Peyer's patch (tissue), 4 donors: ENCODE results near the gene MLPH. TPM values are rescaled to one million over a fixed set of nuclear protein-coding genes. Genes with fewer than 3 reads are reported as not detected.

Source experiments
- DNase-seq, 3 donors: peaks; one replicate each; pipeline ENCODE4 v3.0.0-alpha.2; 2017 to 2019
- H3K27ac ChIP-seq, 4 donors: fragments of 200-600 bp; sonication (generic); one replicate each; pipeline ENCODE4 v1.5.1; 2016 to 2019
- H3K27me3 ChIP-seq, 2 donors: fragments of 200-600 bp; sonication (generic); one replicate each; pipeline ENCODE4 v1.5.1; 2019
- H3K36me3 ChIP-seq, 3 donors: fragments of 200-600 bp; sonication (generic); one replicate each; pipeline ENCODE4 v1.5.1; 2016 to 2019
- H3K4me1 ChIP-seq, 4 donors: fragments of 200-600 bp; sonication (generic); one replicate each; pipeline ENCODE4 v1.5.1; 2016 to 2019
- H3K4me3 ChIP-seq, 4 donors: fragments of 200-600 bp; sonication (generic); 1 replicate in 3 of 4; 2 replicates in 1 of 4; pipeline ENCODE4 v1.5.1; 2016 to 2019; ENCODE audit warnings: mild to moderate bottlenecking in 1 of 4
- H3K9me3 ChIP-seq, 4 donors: fragments of 200-600 bp; sonication (generic); one replicate each; pipeline ENCODE4 v1.5.1; 2016 to 2019; ENCODE audit warnings: mild to moderate bottlenecking in 1 of 4
- CTCF ChIP-seq, 6 experiments: fragments of 450-650 bp in 4 of 6; fragments of 200-600 bp in 2 of 6; sonication (generic) in 1 of 6; IDR thresholded peaks; one replicate each; pipeline ENCODE4 v1.5.1; 2017 to 2019; ENCODE audit warnings: antibody characterized with exemption in 6 of 6, mild to moderate bottlenecking in 3 of 6, moderate library complexity in 1 of 6
- POLR2A ChIP-seq, 2 donors: fragments of 450-650 bp; IDR thresholded peaks; one replicate each; pipeline ENCODE4 v1.5.1; 2017; ENCODE audit warnings: antibody characterized with exemption in 2 of 2, mild to moderate bottlenecking in 2 of 2, moderate library complexity in 2 of 2
- total RNA-seq, 4 donors: library from RNA; depleted of rRNA; stranded (reverse); fragments of >200 nt; gene quantifications; one replicate each; pipeline ENCODE4 v1.1.0, GENCODE V29; 2016

The MLPH gene
- total RNA-seq, 4 donors from 2014 or later: 82.5 to 195 (median 116) TPM

DNA sequence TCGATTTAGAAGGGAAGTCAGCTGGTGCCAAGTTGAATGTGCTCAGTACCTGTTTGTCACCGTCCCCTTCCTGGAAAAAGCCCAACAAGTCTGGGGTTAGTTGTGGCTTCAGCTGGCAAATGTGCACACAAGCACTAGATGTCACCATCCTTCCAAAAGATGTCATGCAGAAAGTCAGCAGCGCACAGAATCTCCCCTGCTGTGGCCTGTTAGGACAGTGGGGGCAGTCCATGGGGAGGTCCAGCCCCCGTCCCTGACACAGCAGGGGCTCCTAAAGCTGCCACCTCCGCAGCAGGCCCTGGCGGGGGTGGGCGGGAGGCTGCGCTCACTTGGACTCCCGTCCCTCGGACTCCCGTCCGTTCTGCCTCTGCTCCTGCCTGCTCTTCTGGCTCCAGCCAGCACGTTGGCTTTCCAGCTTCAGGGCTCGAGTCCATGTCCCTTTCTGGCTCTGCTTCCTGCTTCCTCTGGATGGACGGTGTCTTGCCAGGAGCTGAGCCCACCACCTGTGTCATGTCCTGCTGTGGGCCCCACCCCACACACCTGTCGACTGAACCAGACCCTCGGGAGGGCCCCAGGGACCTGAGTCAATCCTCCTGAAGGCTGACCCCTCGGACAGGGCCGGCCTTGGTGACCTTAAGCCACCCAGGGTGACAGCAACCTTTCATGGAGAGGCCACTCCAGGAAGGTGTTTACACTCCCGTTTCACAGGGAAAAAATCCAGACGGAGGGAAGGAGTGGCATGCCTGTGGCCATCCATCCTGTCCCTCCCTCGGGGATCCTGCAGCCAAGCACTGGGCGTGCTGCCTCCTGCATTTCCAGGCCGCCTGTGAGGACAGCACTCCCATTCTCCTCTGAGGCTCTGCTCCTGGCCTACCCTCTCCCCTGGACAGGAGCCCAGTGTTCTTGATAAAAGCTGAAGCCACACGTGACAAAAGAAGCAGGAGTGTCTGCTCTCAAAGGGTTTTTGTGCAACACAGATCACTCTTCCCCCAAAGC is 95.0 kb downstream of the MLPH start:
- peak overlapping the region in 2 of 4 donors; percentile 49 to 65 for H3K27ac ChIP-seq
- peaks cover 0 to 7% (median 0%) of the 10 kb centered on the region in 4 donors for H3K4me1 ChIP-seq
- no peaks in the 10 kb centered on the region for H3K27me3 ChIP-seq
- H3K9me3 ChIP-seq: no peaks in the 10 kb centered on the region
- no peak for TF ChIP-seq POLR2A (IDR thresholded peaks at IDR 0.05)
- TF ChIP-seq CTCF (IDR thresholded peaks at IDR 0.05): peak in 3 of 6 experiments; percentile 23 to 45 (median 26)
- H3K4me3 ChIP-seq: no peak overlapping the region
- peaks cover 0 to 13% (median 0%) of the 10 kb centered on the region in 3 donors for H3K36me3 ChIP-seq
- DNase-seq: peak in 2 of 3 donors; percentile 28 to 69

- Histone ChIP-seq H3K36me3 (peaks cover 0 to 8% (median 0%) of the 10 kb centered on the region in 3 donors), H3K4me1 (peaks cover 0 to 7% (median 0%) of the 10 kb centered on the region in 4 donors), H3K27ac (no peak overlapping the region), H3K27me3 (no peaks in the 10 kb centered on the region), H3K9me3 (no peaks in the 10 kb centered on the region), H3K4me3 (no peak overlapping the region)
- TF ChIP-seq CTCF (IDR thresholded peaks at IDR 0.05): no peak
- TF ChIP-seq POLR2A (IDR thresholded peaks at IDR 0.05): no peak
- no peak for DNase-seq
Observed at GRCh38 chr2:237583385-237584295, 96.6 kb downstream of the MLPH start.

- Histone ChIP-seq H3K4me1 (peaks cover 0 to 7% (median 0%) of the 10 kb centered on the region in 4 donors), H3K36me3 (peaks cover 0 to 8% (median 0%) of the 10 kb centered on the region in 3 donors), H3K27ac (no peak overlapping the region), H3K4me3 (no peak overlapping the region), H3K9me3 (no peaks in the 10 kb centered on the region), H3K27me3 (no peaks in the 10 kb centered on the region)
- no peak for DNase-seq
- no peak for TF ChIP-seq POLR2A (IDR thresholded peaks at IDR 0.05)
- no peak for TF ChIP-seq CTCF (IDR thresholded peaks at IDR 0.05)
Observed at GRCh38 chr2:237585590-237586221, 98.7 kb downstream of the MLPH start.

DNA sequence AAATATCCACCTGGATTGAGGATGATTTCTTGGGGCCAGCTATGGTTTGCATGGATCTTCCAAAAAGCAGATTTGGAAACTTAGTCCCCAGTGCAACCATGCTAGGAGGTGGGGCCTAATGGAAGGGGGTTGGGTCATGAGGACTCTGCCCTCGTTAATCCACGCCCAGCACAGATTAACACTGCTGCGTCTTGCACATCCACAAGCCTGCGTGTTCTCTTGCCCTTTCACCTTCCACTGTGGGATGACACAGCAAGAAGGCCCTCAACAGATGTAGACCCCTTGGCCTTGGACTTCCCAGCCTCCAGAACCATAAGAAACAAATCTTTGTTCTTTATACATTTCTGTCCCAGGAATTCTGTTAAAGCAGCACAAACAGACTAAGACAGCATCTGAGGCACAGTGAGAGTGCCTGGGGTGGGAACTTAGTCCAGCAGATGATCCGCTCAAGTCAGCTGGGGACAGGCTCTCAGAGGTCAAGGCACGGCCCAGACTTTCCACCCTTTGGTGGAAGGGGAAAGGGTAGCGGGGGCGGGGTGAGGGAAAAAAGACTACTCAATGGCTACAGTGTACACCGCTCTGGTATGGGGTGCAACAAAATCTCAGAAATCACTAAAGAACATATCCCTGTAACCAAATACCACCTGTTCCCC is 101.1 kb downstream of the MLPH start:
- H3K27me3 ChIP-seq: no peaks in the 10 kb centered on the region
- H3K27ac ChIP-seq: peak overlapping the region in 3 of 4 donors; percentile 28 to 92 (median 80)
- H3K9me3 ChIP-seq: no peaks in the 10 kb centered on the region
- TF ChIP-seq CTCF (IDR thresholded peaks at IDR 0.05): no peak
- TF ChIP-seq POLR2A (IDR thresholded peaks at IDR 0.05): peak in 1 of 2 donors; percentile 46
- H3K36me3 ChIP-seq: peaks cover 0 to 5% (median 0%) of the 10 kb centered on the region in 3 donors
- peak in 1 of 3 donors; percentile 78 for DNase-seq
- H3K4me3 ChIP-seq: peak overlapping the region in 2 of 4 donors; percentile 48 to 60
- no peaks in the 10 kb centered on the region for H3K4me1 ChIP-seq
